ENCODE results near the gene YTHDF1.

DNA sequence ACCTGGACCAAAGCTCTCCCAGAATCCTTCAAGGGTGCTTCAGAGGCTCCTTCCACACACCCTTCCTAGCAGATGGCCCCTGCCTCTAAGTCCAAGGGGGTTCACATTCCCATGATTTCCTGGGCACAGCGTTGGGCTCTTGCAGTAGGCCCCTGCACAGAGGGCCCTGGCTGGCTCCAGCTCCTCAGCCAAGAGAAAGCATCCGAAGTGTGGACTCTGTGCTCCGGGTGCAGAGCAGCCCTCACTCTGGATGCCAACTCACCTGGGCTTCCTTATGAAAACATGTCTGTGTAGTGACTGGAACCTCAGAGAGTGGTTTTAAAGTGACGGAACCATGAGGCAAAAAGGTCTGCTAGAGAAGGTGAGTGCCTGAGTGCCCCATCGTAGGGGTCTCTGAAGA lies 11.6 kb downstream of the YTHDF1 start:
- TF ChIP-seq POLR2A (IDR thresholded peaks at IDR 0.05; ENCODE audit: control extremely low read depth in 1 of 2, low read depth in 2 of 2, low read length in 2 of 2) (no peak), RBBP5 (IDR thresholded peaks at IDR 0.05; ENCODE audit: borderline replicate concordance, low read depth, low read length) (no peak), CHD1 (IDR thresholded peaks at IDR 0.05; ENCODE audit: low read depth, low read length) (no peak), MAFK (IDR thresholded peaks at IDR 0.05; ENCODE audit: low read depth, low read length) (no peak), TAF1 (IDR thresholded peaks at IDR 0.05; ENCODE audit: low read depth, low read length) (no peak), HDAC2 (IDR thresholded peaks at IDR 0.05; ENCODE audit: borderline replicate concordance in 1 of 2, low read depth in 2 of 2, low read length in 2 of 2) (no peak), CHD2 (IDR thresholded peaks at IDR 0.05; ENCODE audit: low read length) (no peak), EP300 (IDR thresholded peaks at IDR 0.05; ENCODE audit: borderline replicate concordance in 1 of 2, low read depth in 2 of 2, low read length in 2 of 2) (no peak), BRCA1 (IDR thresholded peaks at IDR 0.05; ENCODE audit: low read depth, low read length) (no peak), KDM5A (IDR thresholded peaks at IDR 0.05; ENCODE audit: low read length) (no peak), RAD21 (IDR thresholded peaks at IDR 0.05 in 1 of 2, conservative IDR thresholded peaks at IDR 0.05 in 1 of 2; ENCODE audit: low read depth in 2 of 2, low read length in 2 of 2) (no peak)
- TF ChIP-seq, protein P1, sequence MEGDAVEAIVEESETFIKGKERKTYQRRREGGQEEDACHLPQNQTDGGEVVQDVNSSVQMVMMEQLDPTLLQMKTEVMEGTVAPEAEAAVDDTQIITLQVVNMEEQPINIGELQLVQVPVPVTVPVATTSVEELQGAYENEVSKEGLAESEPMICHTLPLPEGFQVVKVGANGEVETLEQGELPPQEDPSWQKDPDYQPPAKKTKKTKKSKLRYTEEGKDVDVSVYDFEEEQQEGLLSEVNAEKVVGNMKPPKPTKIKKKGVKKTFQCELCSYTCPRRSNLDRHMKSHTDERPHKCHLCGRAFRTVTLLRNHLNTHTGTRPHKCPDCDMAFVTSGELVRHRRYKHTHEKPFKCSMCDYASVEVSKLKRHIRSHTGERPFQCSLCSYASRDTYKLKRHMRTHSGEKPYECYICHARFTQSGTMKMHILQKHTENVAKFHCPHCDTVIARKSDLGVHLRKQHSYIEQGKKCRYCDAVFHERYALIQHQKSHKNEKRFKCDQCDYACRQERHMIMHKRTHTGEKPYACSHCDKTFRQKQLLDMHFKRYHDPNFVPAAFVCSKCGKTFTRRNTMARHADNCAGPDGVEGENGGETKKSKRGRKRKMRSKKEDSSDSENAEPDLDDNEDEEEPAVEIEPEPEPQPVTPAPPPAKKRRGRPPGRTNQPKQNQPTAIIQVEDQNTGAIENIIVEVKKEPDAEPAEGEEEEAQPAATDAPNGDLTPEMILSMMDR (IDR thresholded peaks at IDR 0.05; ENCODE audit: control extremely low read depth in 1 of 3, insufficient read depth in 1 of 3, low read depth in 1 of 3, low read length in 3 of 3), result no peak
- TF ChIP-seq, protein P2, sequence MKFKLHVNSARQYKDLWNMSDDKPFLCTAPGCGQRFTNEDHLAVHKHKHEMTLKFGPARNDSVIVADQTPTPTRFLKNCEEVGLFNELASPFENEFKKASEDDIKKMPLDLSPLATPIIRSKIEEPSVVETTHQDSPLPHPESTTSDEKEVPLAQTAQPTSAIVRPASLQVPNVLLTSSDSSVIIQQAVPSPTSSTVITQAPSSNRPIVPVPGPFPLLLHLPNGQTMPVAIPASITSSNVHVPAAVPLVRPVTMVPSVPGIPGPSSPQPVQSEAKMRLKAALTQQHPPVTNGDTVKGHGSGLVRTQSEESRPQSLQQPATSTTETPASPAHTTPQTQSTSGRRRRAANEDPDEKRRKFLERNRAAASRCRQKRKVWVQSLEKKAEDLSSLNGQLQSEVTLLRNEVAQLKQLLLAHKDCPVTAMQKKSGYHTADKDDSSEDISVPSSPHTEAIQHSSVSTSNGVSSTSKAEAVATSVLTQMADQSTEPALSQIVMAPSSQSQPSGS (IDR thresholded peaks at IDR 0.05; ENCODE audit: low read length), result no peak
- TF ChIP-seq, protein P3, sequence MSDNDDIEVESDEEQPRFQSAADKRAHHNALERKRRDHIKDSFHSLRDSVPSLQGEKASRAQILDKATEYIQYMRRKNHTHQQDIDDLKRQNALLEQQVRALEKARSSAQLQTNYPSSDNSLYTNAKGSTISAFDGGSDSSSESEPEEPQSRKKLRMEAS (IDR thresholded peaks at IDR 0.05), result no peak

Data from H1 (cell line).